Measurements from ENCODE around the gene SCD5.

The SCD5 gene

DNA sequence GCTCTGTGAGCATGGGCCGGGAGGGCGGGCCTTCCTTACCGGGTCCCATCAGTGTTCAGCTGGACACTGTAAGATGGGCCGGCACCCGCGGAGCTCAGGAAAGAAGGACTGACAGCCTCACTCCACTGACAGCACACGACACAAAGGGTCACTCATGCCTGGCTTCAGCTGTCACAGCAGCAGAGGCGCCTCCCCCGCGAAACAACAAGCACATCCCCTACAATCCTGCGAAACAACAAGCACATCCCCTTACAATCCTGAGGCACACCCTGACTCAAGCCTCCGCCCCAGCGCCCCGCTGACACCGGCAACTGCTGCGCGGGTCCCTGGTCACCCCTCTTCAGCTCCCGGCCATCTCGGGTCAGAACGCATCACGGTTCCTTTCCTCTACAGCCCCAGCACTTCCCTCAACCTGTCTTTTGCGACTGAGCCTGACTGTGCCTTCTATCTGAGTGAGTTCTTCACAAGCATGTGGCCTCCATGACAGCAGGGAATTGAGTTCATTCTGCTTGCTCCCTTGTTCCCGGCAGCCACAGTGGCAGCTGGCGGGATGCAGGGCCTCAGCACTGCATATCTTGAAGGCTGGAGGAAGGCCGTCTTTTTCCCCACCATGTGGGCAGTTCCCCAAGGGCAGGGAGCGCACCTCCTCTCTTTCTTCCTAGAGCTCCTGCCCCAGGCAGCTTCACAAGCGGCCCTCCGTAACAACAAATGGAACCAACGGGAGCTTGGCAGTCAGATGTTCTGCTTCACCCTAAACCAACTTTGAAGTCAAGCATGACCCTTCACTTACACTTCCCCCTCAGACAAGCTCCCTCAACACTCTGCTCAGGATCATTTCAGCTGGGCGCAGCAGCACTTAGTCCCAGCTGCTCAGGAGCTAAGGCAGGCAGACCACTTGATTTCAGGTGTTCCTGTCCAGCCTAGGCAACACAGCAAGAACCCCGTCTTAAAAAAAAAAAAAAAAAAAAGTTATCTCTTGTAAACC lies 39.6 kb downstream of the SCD5 start:
- Histone ChIP-seq H3K36me3 (replicated peaks; ENCODE audit: insufficient read depth, low read length) (no peaks in the 10 kb centered on the region), H3K4me2 (ENCODE audit: low read depth, low read length) (no peak overlapping the region), H3K4me3 (ENCODE audit: low read length) (no peak overlapping the region), H3K9ac (ENCODE audit: low read length) (no peak overlapping the region), H3K4me1 (ENCODE audit: low read length) (no peaks in the 10 kb centered on the region), H3F3A (ENCODE audit: insufficient read depth, low read length) (no peaks in the 10 kb centered on the region), H3K79me2 (ENCODE audit: low read length) (no peaks in the 10 kb centered on the region), H3K9me2 (replicated peaks; ENCODE audit: insufficient read depth, low read length) (no peaks in the 10 kb centered on the region), H3K9me3 (replicated peaks; ENCODE audit: insufficient read depth, low read length) (no peaks in the 10 kb centered on the region), H3K27ac (ENCODE audit: low read length) (no peak overlapping the region), H4K20me1 (ENCODE audit: insufficient read depth, low read length) (no peaks in the 10 kb centered on the region), H2AFZ (ENCODE audit: low read length) (no peak overlapping the region), H3K27me3 (replicated peaks; ENCODE audit: insufficient read depth, low read length) (no peaks in the 10 kb centered on the region)
- TF ChIP-seq EZH2 (optimal IDR thresholded peaks at IDR 0.05; ENCODE audit: low read depth, low read length) (no peak), EZH2phosphoT487 (IDR thresholded peaks at IDR 0.05; ENCODE audit: low read length) (no peak)
- TF ChIP-seq, protein P1, sequence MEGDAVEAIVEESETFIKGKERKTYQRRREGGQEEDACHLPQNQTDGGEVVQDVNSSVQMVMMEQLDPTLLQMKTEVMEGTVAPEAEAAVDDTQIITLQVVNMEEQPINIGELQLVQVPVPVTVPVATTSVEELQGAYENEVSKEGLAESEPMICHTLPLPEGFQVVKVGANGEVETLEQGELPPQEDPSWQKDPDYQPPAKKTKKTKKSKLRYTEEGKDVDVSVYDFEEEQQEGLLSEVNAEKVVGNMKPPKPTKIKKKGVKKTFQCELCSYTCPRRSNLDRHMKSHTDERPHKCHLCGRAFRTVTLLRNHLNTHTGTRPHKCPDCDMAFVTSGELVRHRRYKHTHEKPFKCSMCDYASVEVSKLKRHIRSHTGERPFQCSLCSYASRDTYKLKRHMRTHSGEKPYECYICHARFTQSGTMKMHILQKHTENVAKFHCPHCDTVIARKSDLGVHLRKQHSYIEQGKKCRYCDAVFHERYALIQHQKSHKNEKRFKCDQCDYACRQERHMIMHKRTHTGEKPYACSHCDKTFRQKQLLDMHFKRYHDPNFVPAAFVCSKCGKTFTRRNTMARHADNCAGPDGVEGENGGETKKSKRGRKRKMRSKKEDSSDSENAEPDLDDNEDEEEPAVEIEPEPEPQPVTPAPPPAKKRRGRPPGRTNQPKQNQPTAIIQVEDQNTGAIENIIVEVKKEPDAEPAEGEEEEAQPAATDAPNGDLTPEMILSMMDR (IDR thresholded peaks at IDR 0.05; ENCODE audit: low read length) = no peak
- no peak for DNase-seq

DNA sequence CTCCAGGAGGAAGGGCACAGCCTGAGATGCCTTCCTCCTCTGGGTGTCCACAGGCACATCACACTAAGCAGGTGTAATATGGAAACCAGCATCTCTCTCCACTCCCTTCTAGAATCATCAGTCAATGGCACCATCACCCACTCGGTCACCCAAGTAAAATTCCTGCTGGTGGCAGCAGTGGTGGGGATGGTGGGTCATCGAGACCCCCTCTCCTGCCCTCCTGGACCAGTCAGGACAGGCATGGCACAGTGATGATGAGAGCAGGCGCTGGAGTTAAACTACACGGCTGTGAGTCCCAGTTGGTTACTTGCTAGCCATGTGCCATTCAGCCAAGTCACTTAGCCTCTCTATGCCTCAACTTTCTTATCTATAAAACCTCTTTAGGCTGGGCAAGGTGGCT lies 42.5 kb downstream of the SCD5 start:
- H3K4me3 ChIP-seq (ENCODE audit: low read length) = no peak overlapping the region
- H3K9me2 ChIP-seq (replicated peaks; ENCODE audit: insufficient read depth, low read length) = no peaks in the 10 kb centered on the region
- no peaks in the 10 kb centered on the region for H3F3A ChIP-seq (ENCODE audit: insufficient read depth, low read length)
- H3K36me3 ChIP-seq (replicated peaks; ENCODE audit: insufficient read depth, low read length) = no peaks in the 10 kb centered on the region
- H3K9ac ChIP-seq (ENCODE audit: low read length) = no peak overlapping the region
- H3K79me2 ChIP-seq (ENCODE audit: low read length) = no peaks in the 10 kb centered on the region
- TF ChIP-seq EZH2 (optimal IDR thresholded peaks at IDR 0.05; ENCODE audit: low read depth, low read length) = no peak
- no peak for TF ChIP-seq EZH2phosphoT487 (IDR thresholded peaks at IDR 0.05; ENCODE audit: low read length)
- TF ChIP-seq, protein P1 (IDR thresholded peaks at IDR 0.05; ENCODE audit: low read length) = no peak
- H3K27me3 ChIP-seq (replicated peaks; ENCODE audit: insufficient read depth, low read length) = no peaks in the 10 kb centered on the region
- H3K9me3 ChIP-seq (replicated peaks; ENCODE audit: insufficient read depth, low read length) = no peaks in the 10 kb centered on the region
- no peak for DNase-seq
- H3K4me2 ChIP-seq (ENCODE audit: low read depth, low read length) = no peak overlapping the region
- no peak overlapping the region for H3K27ac ChIP-seq (ENCODE audit: low read length)
- no peaks in the 10 kb centered on the region for H4K20me1 ChIP-seq (ENCODE audit: insufficient read depth, low read length)
- H2AFZ ChIP-seq (ENCODE audit: low read length) = no peak overlapping the region
- H3K4me1 ChIP-seq (ENCODE audit: low read length) = no peaks in the 10 kb centered on the region

DNA sequence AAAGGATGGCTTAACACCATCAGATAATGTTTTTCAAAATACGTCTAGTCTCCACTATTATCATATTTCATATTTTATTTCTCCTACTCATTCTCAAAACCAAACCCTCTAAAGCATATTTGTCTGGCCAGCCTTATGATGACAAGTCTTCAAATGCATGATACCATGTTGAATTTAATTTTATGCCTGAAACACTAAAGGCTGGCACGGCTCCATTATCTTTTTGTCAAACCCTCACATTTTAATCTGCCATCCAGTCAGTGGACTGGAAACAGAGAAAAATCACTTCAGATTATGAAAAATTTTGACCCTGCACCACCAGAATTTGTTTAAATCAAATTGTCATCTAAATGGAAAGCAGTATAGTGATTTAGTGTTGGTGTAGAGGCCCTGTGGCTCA lies 42.9 kb downstream of the SCD5 start:
- no peaks in the 10 kb centered on the region for H3K79me2 ChIP-seq (ENCODE audit: low read length)
- no peaks in the 10 kb centered on the region for H3K27me3 ChIP-seq (replicated peaks; ENCODE audit: insufficient read depth, low read length)
- no peak for DNase-seq
- H3K36me3 ChIP-seq (replicated peaks; ENCODE audit: insufficient read depth, low read length) = no peaks in the 10 kb centered on the region
- H2AFZ ChIP-seq (ENCODE audit: low read length) = no peak overlapping the region
- H3K4me2 ChIP-seq (ENCODE audit: low read depth, low read length) = no peak overlapping the region
- no peak overlapping the region for H3K27ac ChIP-seq (ENCODE audit: low read length)
- no peaks in the 10 kb centered on the region for H3K9me2 ChIP-seq (replicated peaks; ENCODE audit: insufficient read depth, low read length)
- no peaks in the 10 kb centered on the region for H4K20me1 ChIP-seq (ENCODE audit: insufficient read depth, low read length)
- H3K4me3 ChIP-seq (ENCODE audit: low read length) = no peak overlapping the region
- H3K9me3 ChIP-seq (replicated peaks; ENCODE audit: insufficient read depth, low read length) = no peaks in the 10 kb centered on the region
- no peaks in the 10 kb centered on the region for H3K4me1 ChIP-seq (ENCODE audit: low read length)
- no peaks in the 10 kb centered on the region for H3F3A ChIP-seq (ENCODE audit: insufficient read depth, low read length)
- no peak for TF ChIP-seq EZH2phosphoT487 (IDR thresholded peaks at IDR 0.05; ENCODE audit: low read length)
- TF ChIP-seq, protein P1 (IDR thresholded peaks at IDR 0.05; ENCODE audit: low read length) = no peak
- no peak for TF ChIP-seq EZH2 (optimal IDR thresholded peaks at IDR 0.05; ENCODE audit: low read depth, low read length)
- no peak overlapping the region for H3K9ac ChIP-seq (ENCODE audit: low read length)
